HCT116 (cell line): Measurements from ENCODE around the gene MAGOH. TPM values are rescaled to one million over a fixed set of nuclear protein-coding genes. Genes with fewer than 3 reads are reported as not detected.

Experiments
- ATAC-seq: fragments of 200-7000 bp; cut with Tn5 transposase; 2 replicates; pipeline ENCODE4 v1.9.1; 2020; ENCODE audit warnings: mild to moderate bottlenecking, moderate library complexity
- BruUV-seq: library from RNA; stranded (reverse); fragments of 400-500 nt; replicated peaks from 2 replicates; lab custom pipeline; 2021; lab: Mats Ljungman, UMichigan
- CTCF ChIA-PET: fragments of 300-600 bp; sonication (Branson Sonifier 250); formaldehyde crosslinking; loops from one replicate; lab custom pipeline; 2021; ENCODE audit warnings: antibody characterized with exemption; lab: Charles Lee
- POLR2A ChIA-PET: fragments of 300-600, 350-600 bp; sonication (Branson Sonifier 250); formaldehyde crosslinking; loops from one replicate; lab custom pipeline; 2021; ENCODE audit warnings: antibody characterized with exemption; lab: Charles Lee
- RAD21 ChIA-PET, 2 experiments: fragments of 300-600 bp; sonication (Branson Sonifier 250); formaldehyde crosslinking; loops; one replicate each; lab custom pipeline; 2023; ENCODE audit warnings: low total read pairs in 2 of 2; ENCODE audit not compliant: uncharacterized antibody in 2 of 2, unreplicated experiment in 2 of 2, low non-redundant PET in 1 of 2; lab: Charles Lee
- DNase-seq: peaks from one replicate; pipeline ENCODE4 v3.0.0-alpha.2; 2010; ENCODE audit warnings: low read depth, low spot score
- H2AFZ ChIP-seq: fragments of 200-600 bp; shearing (Covaris generic), sonication (generic); 2 replicates; pipeline ENCODE4 v1.6.1; 2017; ENCODE audit warnings: low read depth, mixed run types, mixed read lengths, antibody characterized with exemption, low read length; ENCODE audit not compliant: poor library complexity, severe bottlenecking
- H3K27ac ChIP-seq: 2 replicates; pipeline ENCODE4 v1.5.1; 2012; ENCODE audit warnings: low read depth, low read length
- H3K27me3 ChIP-seq: fragments of 200-600 bp; sonication (generic); 2 replicates; pipeline ENCODE4 v1.6.1; 2016; ENCODE audit warnings: mixed run types, low read length, mixed read lengths; ENCODE audit not compliant: insufficient read depth
- H3K36me3 ChIP-seq, 2 experiments: fragments of 200-500 bp in 1 of 2; fragments of 200-600 bp in 1 of 2; sonication (Bioruptor generic) in 1 of 2; sonication (generic) in 1 of 2; 2 replicates each; pipeline versions ENCODE4 v1.5.1 to v1.6.1; 2014 to 2016; ENCODE audit warnings: low read length in 2 of 2, inconsistent platforms in 1 of 2, mixed read lengths in 1 of 2, mixed run types in 1 of 2; ENCODE audit not compliant: insufficient read depth in 2 of 2, control insufficient read depth in 1 of 2
- H3K4me1 ChIP-seq, 2 experiments: fragments of 200-600 bp in 1 of 2; sonication (generic) in 1 of 2; 2 replicates each; pipeline versions ENCODE4 v1.5.1 to v1.6.1; 2012 to 2017; ENCODE audit warnings: low read length in 2 of 2, inconsistent platforms in 1 of 2, mild to moderate bottlenecking in 1 of 2, mixed read lengths in 1 of 2, mixed run types in 1 of 2, moderate library complexity in 1 of 2; ENCODE audit not compliant: insufficient read depth in 2 of 2, control insufficient read depth in 1 of 2
- H3K4me2 ChIP-seq: fragments of 200-600 bp; sonication (generic); 2 replicates; pipeline ENCODE4 v1.6.1; 2017; ENCODE audit warnings: mixed run types, low read length, mixed read lengths
- H3K4me3 ChIP-seq, 2 experiments: fragments of 200-600 bp in 1 of 2; sonication (generic) in 1 of 2; replicated peaks in 1 of 2; 2 replicates each; pipeline ENCODE4 v1.5.1; 2011 to 2016; ENCODE audit warnings: low read length in 2 of 2, control low read depth in 1 of 2, low read depth in 1 of 2, mild to moderate bottlenecking in 1 of 2, mixed read lengths in 1 of 2, mixed run types in 1 of 2
- H3K79me2 ChIP-seq: fragments of 200-600 bp; sonication (generic); 2 replicates; pipeline ENCODE4 v1.6.1; 2017; ENCODE audit warnings: mild to moderate bottlenecking, mixed run types, low read length, moderate library complexity, mixed read lengths; ENCODE audit not compliant: insufficient read depth
- H3K9ac ChIP-seq: fragments of 200-600 bp; sonication (generic); 2 replicates; pipeline ENCODE4 v1.6.1; 2016; ENCODE audit warnings: low read length, mixed read lengths
- H3K9me2 ChIP-seq: fragments of 200-600 bp; sonication (generic), shearing (Covaris generic); 2 replicates; pipeline ENCODE4 v1.6.1; 2017; ENCODE audit warnings: mixed run types, mild to moderate bottlenecking, moderate library complexity; ENCODE audit not compliant: insufficient read depth
- H3K9me3 ChIP-seq, 2 experiments: fragments of 200-500 bp in 1 of 2; fragments of 200-600 bp in 1 of 2; sonication (Bioruptor generic) in 1 of 2; sonication (generic) in 1 of 2; 2 replicates each; pipeline ENCODE4 v1.6.1; 2014 to 2017; ENCODE audit warnings: low read length in 2 of 2, mixed read lengths in 2 of 2, inconsistent platforms in 1 of 2, low read depth in 1 of 2, mild to moderate bottlenecking in 1 of 2, mixed run types in 1 of 2, moderate library complexity in 1 of 2; ENCODE audit not compliant: control insufficient read depth in 1 of 2, insufficient read depth in 1 of 2
- H4K20me1 ChIP-seq: fragments of 200-600 bp; sonication (generic), shearing (Covaris generic); 2 replicates; pipeline ENCODE4 v1.6.1; 2017; ENCODE audit warnings: mixed run types, mild to moderate bottlenecking, moderate library complexity; ENCODE audit not compliant: insufficient read depth
- ATF3 ChIP-seq: IDR thresholded peaks from 2 replicates; pipeline ENCODE4 v1.6.1; 2012
- CBX3 ChIP-seq: IDR thresholded peaks from 2 replicates; pipeline ENCODE4 v1.6.1; 2012; ENCODE audit warnings: low read depth
- CEBPB ChIP-seq: IDR thresholded peaks from 2 replicates; pipeline ENCODE4 v1.6.1; 2012; ENCODE audit warnings: low read depth
- CTCF ChIP-seq, 3 experiments: fragments of 200-600 bp in 1 of 3; sonication (generic) in 1 of 3; IDR thresholded peaks in 2 of 3; conservative IDR thresholded peaks in 1 of 3; 2 replicates each; pipeline ENCODE4 v1.5.1; 2012 to 2017; ENCODE audit warnings: low read depth in 2 of 3, low read length in 2 of 3, antibody characterized with exemption in 1 of 3, borderline replicate concordance in 1 of 3, control low read depth in 1 of 3, mild to moderate bottlenecking in 1 of 3, mixed read lengths in 1 of 3, mixed run types in 1 of 3, moderate library complexity in 1 of 3; ENCODE audit not compliant: insufficient read depth in 1 of 3
- ELF1 ChIP-seq: IDR thresholded peaks from 2 replicates; pipeline ENCODE4 v1.6.1; 2012; ENCODE audit warnings: low read depth, borderline replicate concordance
- MAX ChIP-seq: IDR thresholded peaks from 2 replicates; pipeline ENCODE4 v1.6.1; 2012
- POLR2A ChIP-seq: IDR thresholded peaks from 2 replicates; pipeline ENCODE4 v1.7.0; 2011; ENCODE audit warnings: borderline replicate concordance; ENCODE audit not compliant: insufficient read depth, insufficient read length; ENCODE audit errors: extremely low read depth
- POLR2AphosphoS5 ChIP-seq: IDR thresholded peaks from 2 replicates; pipeline ENCODE4 v1.6.1; 2011; ENCODE audit warnings: mild to moderate bottlenecking, low read depth, low read length, moderate library complexity
- RAD21 ChIP-seq: IDR thresholded peaks from 2 replicates; pipeline ENCODE4 v1.6.1; 2012; ENCODE audit warnings: low read depth, mild to moderate bottlenecking
- SP1 ChIP-seq: IDR thresholded peaks from 2 replicates; pipeline ENCODE4 v1.6.1; 2012; ENCODE audit warnings: low read depth
- SRF ChIP-seq: IDR thresholded peaks from 2 replicates; pipeline ENCODE4 v1.6.1; 2012; ENCODE audit warnings: low read depth
- YY1 ChIP-seq: IDR thresholded peaks from 2 replicates; pipeline ENCODE4 v1.6.1; 2011; ENCODE audit warnings: low read length, low read depth, moderate library complexity, mild to moderate bottlenecking; ENCODE audit not compliant: insufficient replicate concordance; ENCODE audit errors: extremely low read depth
- ZBTB33 ChIP-seq: IDR thresholded peaks from 2 replicates; pipeline ENCODE4 v1.6.1; 2011; ENCODE audit warnings: mild to moderate bottlenecking, low read length, moderate library complexity; ENCODE audit not compliant: insufficient replicate concordance; ENCODE audit errors: extremely low read depth
- ZNF274 ChIP-seq: fragments of 200-500 bp; sonication (Bioruptor generic); IDR thresholded peaks from 2 replicates; pipeline ENCODE4 v1.6.1; 2014; ENCODE audit warnings: mild to moderate bottlenecking, low read depth, low read length, inconsistent platforms
- intact Hi-C: fragments of 100-400 bp; cut with micrococcal nuclease; formaldehyde crosslinking; loops from 2 replicates; pipeline ENCODE4 v1.10.0; 2022
- total RNA-seq: library from RNA; stranded (reverse); gene quantifications from one replicate; pipeline ENCODE4 v1.2.1, GENCODE V29; 2021; ENCODE audit not compliant: unreplicated experiment

MAGOH gene
- total RNA-seq, 1 experiment from 2014 or later = 63.7 TPM

GRCh38 chr1:53220962-53221286, 17.4 kb downstream of the MAGOH start:
- no peak for TF ChIP-seq SRF
- TF ChIP-seq CBX3 = no peak
- ATAC-seq (no peak), DNase-seq (no peak)
- TSS peak; percentile 97 for BruUV-seq
- peak overlapping the region; percentile 75 to 85 for H3K4me3 ChIP-seq
- no peaks in the 10 kb centered on the region for H3K27me3 ChIP-seq
- CTCF ChIA-PET = no interaction called here
- intact Hi-C loops = no loop called here
- peaks cover 12% of the 10 kb centered on the region for H3K79me2 ChIP-seq
- peak overlapping the region; percentile 82 for H3K4me2 ChIP-seq
- no peak overlapping the region for H2AFZ ChIP-seq
- H3K9ac ChIP-seq = peak overlapping the region; percentile 76
- H4K20me1 ChIP-seq = no peaks in the 10 kb centered on the region
- POLR2A ChIA-PET = interaction anchor here (2.0 kb wide), 1 partner anchor 18 kb away, joined by 6 read pairs; the partner anchor contains the start of gene MAGOH
- H3K36me3 ChIP-seq = peaks cover 0 to 8% of the 10 kb centered on the region in 2 experiments; a peak in 1 of 4 replicates
- H3K9me2 ChIP-seq = no peaks in the 10 kb centered on the region
- H3K27ac ChIP-seq = peak overlapping the region; percentile 75
- RAD21 ChIA-PET = no interaction called here
- H3K4me1 ChIP-seq = peaks cover 9 to 18% of the 10 kb centered on the region in 2 experiments; a peak in 3 of 4 replicates
- H3K9me3 ChIP-seq = no peaks in the 10 kb centered on the region

- Histone ChIP-seq H3K4me1 (peaks cover 9 to 18% of the 10 kb centered on the region in 2 experiments; a peak in 3 of 4 replicates), H3K9me2 (no peaks in the 10 kb centered on the region), H3K9me3 (no peaks in the 10 kb centered on the region), H3K4me2 (peak within 1 kb of the TSS; percentile 82), H3K4me3 (peak within 1 kb of the TSS; percentile 75 to 85), H4K20me1 (no peaks in the 10 kb centered on the region), H3K9ac (peak within 1 kb of the TSS; percentile 76), H3K27ac (peak within 1 kb of the TSS; percentile 75), H3K36me3 (peaks cover 0 to 8% of the 10 kb centered on the region in 2 experiments; a peak in 1 of 4 replicates), H3K27me3 (no peaks in the 10 kb centered on the region), H3K79me2 (peaks cover 12% of the 10 kb centered on the region), H2AFZ (no peak within 1 kb of the TSS)
- BruUV-seq = no TSS peak
- ChIA-PET CTCF (no interaction called here), POLR2A (interaction anchor here (2.0 kb wide), 1 partner anchor 18 kb away, joined by 6 read pairs; the partner anchor contains the start of gene MAGOH), RAD21 (no interaction called here)
- ATAC-seq (peak; percentile 95), DNase-seq (peak; percentile 92)
- intact Hi-C loops = no loop called here
- no peak for TF ChIP-seq SRF
- no peak for TF ChIP-seq ZBTB33
- TF ChIP-seq YY1 = peak; percentile 40
- no peak for TF ChIP-seq ELF1
- TF ChIP-seq CEBPB = no peak
- TF ChIP-seq ZNF274 = no peak
- TF ChIP-seq MAX = peak; percentile 92
- no peak for TF ChIP-seq ATF3
- TF ChIP-seq CTCF (IDR thresholded peaks at IDR 0.05 in 2 of 3, conservative IDR thresholded peaks at IDR 0.05 in 1 of 3; ENCODE audit: borderline replicate concordance in 1 of 3, insufficient read depth in 1 of 3, low read depth in 2 of 3, low read length in 2 of 3) = no peak
- peak; percentile 95 for TF ChIP-seq POLR2AphosphoS5
- TF ChIP-seq SP1 = peak; percentile 52
- peak; percentile 96 for TF ChIP-seq POLR2A
- no peak for TF ChIP-seq RAD21
- peak; percentile 64; the same call in 1 of the 2 replicates for TF ChIP-seq CBX3
These were observed 18.0 kb downstream of the MAGOH start, which contains the start of gene CZIB for GRCh38 chr1:53220171-53220961. Gene CZIB, minus strand, starts transcription at chr1:53220634. Its CDS starts 59 bp downstream, at chr1:53220575.
